Hepatocyte (in vitro differentiated cells): ENCODE measurements around the gene MMS19.

Experiments used
- CTCF ChIP-seq: fragments of 200-600 bp; sonication (generic); IDR thresholded peaks from 2 replicates; pipeline ENCODE4 v1.5.1; 2016; ENCODE audit warnings: antibody characterized with exemption, mild to moderate bottlenecking; ENCODE audit not compliant: poor library complexity
- EZH2 ChIP-seq: fragments of 200-600 bp; sonication (generic); IDR thresholded peaks from 2 replicates; pipeline ENCODE4 v1.6.1; 2016; ENCODE audit warnings: antibody characterized with exemption, mild to moderate bottlenecking, borderline replicate concordance
- EZH2phosphoT487 ChIP-seq: fragments of 200-600 bp; sonication (generic); IDR thresholded peaks from one replicate; pipeline ENCODE4 v1.6.1; 2018; ENCODE audit warnings: antibody characterized with exemption, mild to moderate bottlenecking, low read depth, moderate library complexity; ENCODE audit not compliant: unreplicated experiment, severe bottlenecking

- TF ChIP-seq CTCF = no peak
- no peak for TF ChIP-seq EZH2
- no peak for TF ChIP-seq EZH2phosphoT487
Measured at GRCh38 chr10:97533888-97534287, 35.7 kb upstream of the MMS19 start.
